GM18511 (cell line): ENCODE data around the gene SLC25A14.
"Not testable (repeated sequence)": the region's sequence is repeated elsewhere in the genome, so short reads cannot be mapped to it uniquely, and the experiment has no call there.

Experiments
- ATAC-seq: cut with Tn5 transposase; IDR thresholded peaks from one replicate; pipeline ENCODE4 v1.9.1; 2021; ENCODE audit warnings: mild to moderate bottlenecking, moderate library complexity; ENCODE audit not compliant: unreplicated experiment

SLC25A14 gene

GRCh38 chrX:130339408-130340222 is at the start of gene SLC25A14:
SLC25A14 (plus strand) TSS chrX:130339919; CDS start chrX:130340279, 360 bp downstream.
- ATAC-seq: peak; percentile 96

- ATAC-seq: no peak
These were observed 44.0 kb upstream of the SLC25A14 start for GRCh38 chrX:130295519-130296296.

- no peak for ATAC-seq
These were observed 43.4 kb upstream of the SLC25A14 start for GRCh38 chrX:130296297-130296678.

- no peak for ATAC-seq
These were observed 43.0 kb upstream of the SLC25A14 start for GRCh38 chrX:130296743-130297142.

- no peak for ATAC-seq
These were observed 40.3 kb upstream of the SLC25A14 start for GRCh38 chrX:130299279-130300009.

GRCh38 chrX:130300010-130300282 is 39.8 kb upstream of the SLC25A14 start:
- no peak for ATAC-seq

GRCh38 chrX:130301405-130301804 is 38.3 kb upstream of the SLC25A14 start:
- no peak for ATAC-seq

GRCh38 chrX:130301977-130302376 is 37.7 kb upstream of the SLC25A14 start:
- ATAC-seq: no peak

- ATAC-seq: no peak
These were observed 34.9 kb upstream of the SLC25A14 start for GRCh38 chrX:130304587-130305368.

- ATAC-seq: not testable (repeated sequence)
These were observed 19.8 kb upstream of the SLC25A14 start for GRCh38 chrX:130319886-130320285.

GRCh38 chrX:130321550-130321949 is 18.2 kb upstream of the SLC25A14 start:
- peak; percentile 68 for ATAC-seq

- no peak for ATAC-seq
These were observed 9.6 kb upstream of the SLC25A14 start for GRCh38 chrX:130330146-130330545.

GRCh38 chrX:130330706-130331105 is 9.0 kb upstream of the SLC25A14 start:
- peak; percentile 81 for ATAC-seq

- no peak for ATAC-seq
These were observed 3.2 kb upstream of the SLC25A14 start for GRCh38 chrX:130336531-130336930.

- not testable (repeated sequence) for ATAC-seq
These were observed 850 bp upstream of the SLC25A14 start for GRCh38 chrX:130338869-130339268.

GRCh38 chrX:130340271-130340670 is 552 bp downstream of the SLC25A14 start:
- ATAC-seq: peak; percentile 10

- ATAC-seq: no peak
These were observed 3.7 kb downstream of the SLC25A14 start for GRCh38 chrX:130343411-130343810.

GRCh38 chrX:130347321-130347720 is 7.6 kb downstream of the SLC25A14 start:
- no peak for ATAC-seq

- ATAC-seq: no peak
These were observed 11.8 kb downstream of the SLC25A14 start for GRCh38 chrX:130351567-130351966.

GRCh38 chrX:130352050-130352449 is 12.3 kb downstream of the SLC25A14 start:
- not testable (repeated sequence) for ATAC-seq

- ATAC-seq: no peak
These were observed 36.4 kb downstream of the SLC25A14 start for GRCh38 chrX:130376077-130376476.
